Ovary (tissue), 3 donors: ENCODE measurements around the gene TBPL1.

Source experiments
- CTCF ChIP-seq, 3 donors: fragments of 450-650 bp in 2 of 3; fragments of 200-600 bp in 1 of 3; IDR thresholded peaks; one replicate each; pipeline versions ENCODE4 v1.5.1 to v1.8.0; 2016 to 2022; ENCODE audit warnings: antibody characterized with exemption in 3 of 3, mild to moderate bottlenecking in 1 of 3
- POLR2A ChIP-seq: fragments of 450-650 bp; IDR thresholded peaks from one replicate; pipeline ENCODE4 v1.6.1; 2017; ENCODE audit warnings: antibody characterized with exemption, mild to moderate bottlenecking, moderate library complexity
- donor health status: DM: no; HTN: no; CAD: no.

- no peak for TF ChIP-seq CTCF (IDR thresholded peaks at IDR 0.05)
- no peak for TF ChIP-seq POLR2A
These were observed 75.4 kb downstream of the TBPL1 start for GRCh38 chr6:134028438-134028837.
